Neural progenitor cell (in vitro differentiated cells): ENCODE data around the gene SNX32. TPM values are rescaled to one million over a fixed set of nuclear protein-coding genes. Genes with fewer than 3 reads are reported as not detected.
A peak's percentile ranks its signal among the peaks of the same experiment; 100 is the strongest.

ENCODE experiments used
- DNase-seq: peaks from one replicate; pipeline ENCODE4 v3.0.0-alpha.2; 2016; ENCODE audit warnings: low spot score
- H2AFZ ChIP-seq: fragments of 200-600 bp; sonication (generic); replicated peaks from 2 replicates; pipeline ENCODE4 v1.6.1; 2016; ENCODE audit warnings: antibody characterized with exemption
- H3F3A ChIP-seq: fragments of 200-600 bp; sonication (generic); 2 replicates; pipeline ENCODE4 v1.6.1; 2016; ENCODE audit warnings: antibody characterized with exemption, low read depth
- H3K27ac ChIP-seq: fragments of 200-600 bp; sonication (generic); 2 replicates; pipeline ENCODE4 v1.5.1; 2016; ENCODE audit warnings: mild to moderate bottlenecking
- H3K27me3 ChIP-seq: fragments of 200-600 bp; sonication (generic); 2 replicates; pipeline ENCODE4 v1.6.1; 2016; ENCODE audit warnings: mild to moderate bottlenecking, moderate library complexity
- H3K36me3 ChIP-seq: fragments of 200-600 bp; sonication (generic); 2 replicates; pipeline ENCODE4 v1.5.1; 2016
- H3K4me1 ChIP-seq: fragments of 200-600 bp; sonication (generic); 2 replicates; pipeline ENCODE4 v1.6.1; 2016; ENCODE audit warnings: mixed run types
- H3K4me2 ChIP-seq: fragments of 200-600 bp; sonication (generic); 2 replicates; pipeline ENCODE4 v1.6.1; 2016
- H3K4me3 ChIP-seq: fragments of 200-600 bp; sonication (generic); 2 replicates; pipeline ENCODE4 v1.5.1; 2016
- H3K79me2 ChIP-seq: fragments of 200-600 bp; sonication (generic); 2 replicates; pipeline ENCODE4 v1.6.1; 2016; ENCODE audit warnings: low read depth
- H3K9ac ChIP-seq: fragments of 200-600 bp; sonication (generic); 2 replicates; pipeline ENCODE4 v1.6.1; 2016
- H3K9me3 ChIP-seq: fragments of 200-600 bp; sonication (generic); 2 replicates; pipeline ENCODE4 v1.5.1; 2016; ENCODE audit warnings: low read depth
- H4K20me1 ChIP-seq: fragments of 200-600 bp; sonication (generic); 2 replicates; pipeline ENCODE4 v1.6.1; 2016; ENCODE audit warnings: low read depth
- H3K27ac Mint-ChIP-seq: 3 replicates; pipeline ENCODE4 v1.8.0; 2021; ENCODE audit warnings: mixed read lengths
- H3K27me3 Mint-ChIP-seq: 2 replicates; pipeline ENCODE4 v1.8.0; 2022; ENCODE audit warnings: low read depth, mild to moderate bottlenecking, inconsistent platforms, moderate library complexity, mixed read lengths; ENCODE audit not compliant: insufficient read depth
- H3K36me3 Mint-ChIP-seq: 3 replicates; pipeline ENCODE4 v1.8.0; 2021; ENCODE audit warnings: mixed read lengths
- H3K4me1 Mint-ChIP-seq: 3 replicates; pipeline ENCODE4 v1.8.0; 2021; ENCODE audit warnings: mixed read lengths
- H3K4me3 Mint-ChIP-seq: 3 replicates; pipeline ENCODE4 v1.8.0; 2021; ENCODE audit warnings: mild to moderate bottlenecking, moderate library complexity, mixed read lengths
- H3K9me3 Mint-ChIP-seq: 3 replicates; pipeline ENCODE4 v1.8.0; 2020; ENCODE audit warnings: mixed read lengths
- CTCF ChIP-seq: fragments of 200-600 bp; sonication (generic); IDR thresholded peaks from 2 replicates; pipeline ENCODE4 v1.5.1; 2017; ENCODE audit warnings: antibody characterized with exemption, mild to moderate bottlenecking
- EZH2 ChIP-seq: fragments of 200-600 bp; sonication (generic); IDR thresholded peaks from 2 replicates; pipeline ENCODE4 v1.6.1; 2017; ENCODE audit warnings: antibody characterized with exemption, mild to moderate bottlenecking, moderate library complexity
- EZH2phosphoT487 ChIP-seq: fragments of 200-600 bp; sonication (generic); IDR thresholded peaks from 2 replicates; pipeline ENCODE4 v1.6.1; 2017; ENCODE audit warnings: antibody characterized with exemption
- total RNA-seq: library from RNA; depleted of rRNA; stranded (reverse); fragments of >200 nt; gene quantifications from 2 replicates; pipeline ENCODE4 v1.2.3, GENCODE V29; 2015; ENCODE audit warnings: low replicate concordance

Gene SNX32
- total RNA-seq, 1 donor from 2014 or later, result 1.4 TPM

- Mint-ChIP-seq H3K9me3 (peaks cover 3% of the 10 kb centered on the region), H3K36me3 (peaks cover 25% of the 10 kb centered on the region), H3K27me3 (peaks cover 23% of the 10 kb centered on the region), H3K4me1 (peaks cover 33% of the 10 kb centered on the region), H3K27ac (peak overlapping the region; percentile 100), H3K4me3 (peak overlapping the region; percentile 95)
- DNase-seq, result peak; percentile 64
- peak overlapping the region; percentile 87 for H3K4me3 ChIP-seq
- H3K4me2 ChIP-seq, result peak overlapping the region; percentile 90
- no peaks in the 10 kb centered on the region for H3K27me3 ChIP-seq
- H3K9ac ChIP-seq, result peak overlapping the region; percentile 1
- TF ChIP-seq EZH2, result no peak
- no peak for TF ChIP-seq EZH2phosphoT487
- no peak for TF ChIP-seq CTCF
- H2AFZ ChIP-seq, result peak overlapping the region; percentile 20
- peaks cover 35% of the 10 kb centered on the region for H4K20me1 ChIP-seq
- H3K36me3 ChIP-seq, result peaks cover 7% of the 10 kb centered on the region
- peaks cover 47% of the 10 kb centered on the region for H3K79me2 ChIP-seq
- peak overlapping the region; percentile 88 for H3K27ac ChIP-seq
- H3K9me3 ChIP-seq, result no peaks in the 10 kb centered on the region
- H3F3A ChIP-seq, result peaks cover 59% of the 10 kb centered on the region
- H3K4me1 ChIP-seq, result peaks cover 10% of the 10 kb centered on the region
Observed at GRCh38 chr11:65859812-65860277, 26.1 kb downstream of the SNX32 start.

GRCh38 chr11:65860278-65861164 is 26.8 kb downstream of the SNX32 start, which contains the start of gene MUS81:
TSS of gene MUS81 (plus strand) at chr11:65860433. CDS start at chr11:65860754, 321 bp downstream.
- Histone ChIP-seq H3K27me3 (no peaks in the 10 kb centered on the region), H3K4me3 (peak within 1 kb of the TSS; percentile 87), H2AFZ (peak within 1 kb of the TSS; percentile 20), H3K4me1 (peaks cover 10% of the 10 kb centered on the region), H3K9ac (peak within 1 kb of the TSS; percentile 63), H3K4me2 (peak within 1 kb of the TSS; percentile 90), H3K27ac (peak within 1 kb of the TSS; percentile 88), H3K79me2 (peaks cover 40% of the 10 kb centered on the region), H3K36me3 (peaks cover 5% of the 10 kb centered on the region), H4K20me1 (peaks cover 29% of the 10 kb centered on the region), H3F3A (peaks cover 52% of the 10 kb centered on the region), H3K9me3 (no peaks in the 10 kb centered on the region)
- Mint-ChIP-seq H3K36me3 (peaks cover 23% of the 10 kb centered on the region), H3K27me3 (peaks cover 23% of the 10 kb centered on the region), H3K27ac (peak within 1 kb of the TSS; percentile 100), H3K4me1 (peaks cover 32% of the 10 kb centered on the region), H3K4me3 (peak within 1 kb of the TSS; percentile 95), H3K9me3 (peaks cover 3% of the 10 kb centered on the region)
- peak; percentile 97 for DNase-seq
- peak; percentile 13 for TF ChIP-seq EZH2
- TF ChIP-seq CTCF, result peak; percentile 93
- TF ChIP-seq EZH2phosphoT487, result no peak

- Mint-ChIP-seq H3K4me1 (peaks cover 27% of the 10 kb centered on the region), H3K27ac (peak overlapping the region; percentile 95), H3K9me3 (peaks cover 3% of the 10 kb centered on the region), H3K4me3 (peak overlapping the region; percentile 95), H3K36me3 (peaks cover 17% of the 10 kb centered on the region), H3K27me3 (peaks cover 22% of the 10 kb centered on the region)
- peak overlapping the region; percentile 63 for H3K9ac ChIP-seq
- H3K27ac ChIP-seq, result no peak overlapping the region
- DNase-seq, result peak; percentile 43
- no peaks in the 10 kb centered on the region for H3K9me3 ChIP-seq
- H2AFZ ChIP-seq, result no peak overlapping the region
- H3K4me1 ChIP-seq, result peaks cover 10% of the 10 kb centered on the region
- H3K79me2 ChIP-seq, result peaks cover 34% of the 10 kb centered on the region
- peak overlapping the region; percentile 87 for H3K4me3 ChIP-seq
- no peaks in the 10 kb centered on the region for H3K36me3 ChIP-seq
- peaks cover 49% of the 10 kb centered on the region for H3F3A ChIP-seq
- H3K4me2 ChIP-seq, result peak overlapping the region; percentile 90
- peaks cover 22% of the 10 kb centered on the region for H4K20me1 ChIP-seq
- no peaks in the 10 kb centered on the region for H3K27me3 ChIP-seq
- no peak for TF ChIP-seq EZH2phosphoT487
- no peak for TF ChIP-seq EZH2
- TF ChIP-seq CTCF, result no peak
Observed at GRCh38 chr11:65861165-65861505, 27.4 kb downstream of the SNX32 start.
